ENCODE measurements around the gene JMJD8. TPM values are rescaled to one million over a fixed set of nuclear protein-coding genes. Genes with fewer than 3 reads are reported as not detected.
A peak's percentile ranks its signal among the peaks of the same experiment; 100 is the strongest.

The JMJD8 gene
- total RNA-seq (10 to 100 TPM; 21.2 to 35.8 TPM), polyA plus RNA-seq (10 to 100 TPM; 30.9 to 52.6 TPM)

DNA sequence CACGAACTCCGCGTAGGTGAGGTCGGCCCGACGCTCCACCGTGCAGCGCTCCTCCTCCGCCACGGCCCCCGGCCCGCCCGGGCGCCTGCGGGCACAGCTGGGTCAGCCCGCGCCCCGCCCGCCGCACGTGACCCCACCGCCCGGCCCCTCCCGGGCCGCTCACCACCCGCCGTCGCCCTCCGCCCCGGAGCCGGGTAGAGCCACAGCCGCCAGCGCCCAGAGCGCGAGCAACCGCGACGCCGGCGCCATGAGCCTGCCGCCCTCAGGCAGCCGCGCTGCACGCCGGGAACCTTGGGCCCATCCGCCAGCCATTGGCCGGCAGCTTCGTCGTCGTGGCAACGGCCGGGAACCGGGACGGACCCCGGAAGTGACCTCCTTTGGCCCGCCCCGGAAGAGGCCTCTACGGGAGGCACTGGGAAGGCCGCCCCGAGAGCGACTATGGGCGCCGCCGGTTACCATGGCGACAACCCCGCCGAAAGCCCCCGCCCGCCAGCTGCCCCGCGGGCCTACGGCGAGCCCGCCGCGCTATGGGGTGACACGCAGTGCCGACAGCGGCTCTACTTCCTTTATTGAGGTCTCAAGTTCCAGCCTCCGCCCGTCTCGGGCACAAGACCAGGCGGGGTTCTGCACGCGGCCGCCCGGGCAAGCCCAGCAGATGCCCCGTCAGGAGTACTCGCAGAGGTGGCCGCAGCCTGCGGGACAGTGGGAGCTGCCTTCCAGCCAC lies at the start of gene JMJD8:
JMJD8 (minus strand) TSS at position 264 of the 724 bp plus-strand sequence; CDS start at position 249, 15 bp downstream.
- TF ChIP-seq TAF1 (conservative IDR thresholded peaks at IDR 0.05) (no peak), SP1 (IDR thresholded peaks at IDR 0.05) (peak; percentile 55), FOXA2 (IDR thresholded peaks at IDR 0.05) (no peak), YY1 (IDR thresholded peaks at IDR 0.05) (peak; percentile 79), GABPA (IDR thresholded peaks at IDR 0.05 in 1 of 2, conservative IDR thresholded peaks at IDR 0.05 in 1 of 2) (peak; percentile 86 to 95), NR2F2 (IDR thresholded peaks at IDR 0.05) (peak; percentile 22), HNF4G (IDR thresholded peaks at IDR 0.05) (no peak), ATF3 (IDR thresholded peaks at IDR 0.05) (no peak)
- H3K9me3 ChIP-seq (ENCODE audit: control insufficient read depth in 4 of 4, low read length in 3 of 4) = no peaks in the 10 kb centered on the region
- peak within 1 kb of the TSS; percentile 57 to 85 (median 61) for H3K4me3 ChIP-seq (ENCODE audit: low read depth in 1 of 3, low read length in 3 of 3)
- H3K9ac ChIP-seq (ENCODE audit: low read depth in 1 of 2, low read length in 2 of 2) = no peak within 1 kb of the TSS
- peaks cover 28 to 58% (median 47%) of the 10 kb centered on the region in 4 donors for H3K4me1 ChIP-seq (ENCODE audit: control insufficient read depth in 4 of 4, insufficient read depth in 4 of 4, low read length in 3 of 4)
- DNase-seq (ENCODE audit: low spot score) = peak; percentile 98
- peaks cover 8 to 21% (median 12%) of the 10 kb centered on the region in 4 donors for H3K36me3 ChIP-seq (ENCODE audit: control insufficient read depth in 4 of 4, insufficient read depth in 3 of 4, low read depth in 1 of 4, low read length in 3 of 4)
- no peaks in the 10 kb centered on the region for H3K27me3 ChIP-seq (ENCODE audit: control insufficient read depth in 4 of 4, insufficient read depth in 4 of 4, low read length in 3 of 4)
- 7% methylated on average over 91 of the region's 91 CpGs for WGBS
- peak within 1 kb of the TSS; percentile 60 to 68 for H3K27ac ChIP-seq (ENCODE audit: low read depth in 1 of 2, low read length in 2 of 2)

DNA sequence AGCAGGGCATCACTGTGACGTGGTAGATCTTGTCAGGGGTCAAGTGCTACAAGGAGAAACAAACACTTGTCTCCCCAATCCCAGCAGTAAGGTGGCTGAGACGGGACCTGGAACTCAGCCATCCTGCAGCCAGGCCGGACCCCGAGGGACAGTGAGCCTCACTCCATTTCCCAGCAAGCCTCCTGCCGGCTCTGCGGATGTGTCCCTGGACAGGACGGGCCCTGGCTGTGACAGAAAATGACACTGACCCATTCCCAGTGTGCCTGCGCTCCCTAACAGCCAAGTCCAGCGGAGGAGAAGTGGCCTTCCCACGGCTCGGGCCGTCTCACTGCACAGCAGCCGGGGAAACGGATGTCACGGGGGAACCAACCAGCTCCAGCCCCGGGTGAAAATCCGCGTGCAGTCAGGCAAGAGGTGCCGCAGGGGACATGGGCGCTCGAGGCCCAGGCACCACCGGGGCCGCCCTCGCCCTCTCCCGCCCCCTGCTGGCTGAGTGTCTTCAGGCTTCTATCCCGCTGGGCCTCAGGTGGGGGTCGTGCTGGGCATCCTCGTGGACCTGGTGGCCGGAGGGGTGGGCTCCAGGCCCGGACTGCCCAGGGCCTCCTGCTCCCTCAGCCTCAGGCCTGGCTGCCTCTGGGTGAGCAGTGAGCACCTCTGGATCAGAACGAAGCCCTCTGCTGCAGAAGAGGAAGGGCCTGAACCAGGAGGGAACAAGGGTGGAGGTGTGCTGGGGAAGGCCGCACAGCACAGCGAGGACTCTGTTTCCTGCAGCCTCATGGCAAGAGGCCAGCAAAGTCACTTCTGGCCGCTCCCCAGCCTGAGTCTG lies 49.5 kb upstream of the JMJD8 start:
- H3K9me3 ChIP-seq (ENCODE audit: control insufficient read depth in 4 of 4, low read length in 3 of 4) = no peaks in the 10 kb centered on the region
- no peak overlapping the region for H3K4me3 ChIP-seq (ENCODE audit: low read depth in 1 of 3, low read length in 3 of 3)
- no peaks in the 10 kb centered on the region for H3K27me3 ChIP-seq (ENCODE audit: control insufficient read depth in 4 of 4, insufficient read depth in 4 of 4, low read length in 3 of 4)
- 91% methylated on average over 34 of the region's 34 CpGs for WGBS
- H3K4me1 ChIP-seq (ENCODE audit: control insufficient read depth in 4 of 4, insufficient read depth in 4 of 4, low read length in 3 of 4) = peaks cover 0 to 1% (median under 1%) of the 10 kb centered on the region in 4 donors
- no peak overlapping the region for H3K27ac ChIP-seq (ENCODE audit: low read depth in 1 of 2, low read length in 2 of 2)
- H3K36me3 ChIP-seq (ENCODE audit: control insufficient read depth in 4 of 4, insufficient read depth in 3 of 4, low read depth in 1 of 4, low read length in 3 of 4) = peaks cover 12 to 56% (median 14%) of the 10 kb centered on the region in 4 donors
- no peak for DNase-seq (ENCODE audit: low spot score)
- TF ChIP-seq YY1 (IDR thresholded peaks at IDR 0.05) (no peak), RAD21 (IDR thresholded peaks at IDR 0.05) (no peak), JUND (IDR thresholded peaks at IDR 0.05) (no peak), TAF1 (conservative IDR thresholded peaks at IDR 0.05) (no peak), MAX (IDR thresholded peaks at IDR 0.05) (no peak)
- H3K9ac ChIP-seq (ENCODE audit: low read depth in 1 of 2, low read length in 2 of 2) = no peak overlapping the region

GRCh38 chr16:732936-733335 lies 48.8 kb upstream of the JMJD8 start:
- no peak for DNase-seq (ENCODE audit: low spot score)
- no peak overlapping the region for H3K4me3 ChIP-seq (ENCODE audit: low read depth in 1 of 3, low read length in 3 of 3)
- H3K36me3 ChIP-seq (ENCODE audit: control insufficient read depth in 4 of 4, insufficient read depth in 3 of 4, low read depth in 1 of 4, low read length in 3 of 4) = peaks cover 12 to 56% (median 14%) of the 10 kb centered on the region in 4 donors

More at GRCh38 chr16:732936-733335, 48.8 kb upstream of the JMJD8 start:
- Histone ChIP-seq H3K9ac (ENCODE audit: low read depth in 1 of 2, low read length in 2 of 2) (no peak overlapping the region), H3K27ac (ENCODE audit: low read depth in 1 of 2, low read length in 2 of 2) (no peak overlapping the region), H3K4me1 (ENCODE audit: control insufficient read depth in 4 of 4, insufficient read depth in 4 of 4, low read length in 3 of 4) (peaks cover 0 to 6% (median 4%) of the 10 kb centered on the region in 4 donors), H3K9me3 (ENCODE audit: control insufficient read depth in 4 of 4, low read length in 3 of 4) (no peaks in the 10 kb centered on the region), H3K27me3 (ENCODE audit: control insufficient read depth in 4 of 4, insufficient read depth in 4 of 4, low read length in 3 of 4) (no peaks in the 10 kb centered on the region)
- no peak for TF ChIP-seq NR2F2 (IDR thresholded peaks at IDR 0.05)
- TF ChIP-seq HNF4G (IDR thresholded peaks at IDR 0.05) = no peak
- no peak for TF ChIP-seq YY1 (IDR thresholded peaks at IDR 0.05)
- TF ChIP-seq FOXA2 (IDR thresholded peaks at IDR 0.05) = no peak
- TF ChIP-seq SP1 (IDR thresholded peaks at IDR 0.05) = no peak
- TF ChIP-seq JUND (IDR thresholded peaks at IDR 0.05) = no peak
- no peak for TF ChIP-seq RXRA (IDR thresholded peaks at IDR 0.05)
- no peak for TF ChIP-seq FOXA1 (IDR thresholded peaks at IDR 0.05)
- no peak for TF ChIP-seq ATF3 (IDR thresholded peaks at IDR 0.05)
- TF ChIP-seq, protein P1, sequence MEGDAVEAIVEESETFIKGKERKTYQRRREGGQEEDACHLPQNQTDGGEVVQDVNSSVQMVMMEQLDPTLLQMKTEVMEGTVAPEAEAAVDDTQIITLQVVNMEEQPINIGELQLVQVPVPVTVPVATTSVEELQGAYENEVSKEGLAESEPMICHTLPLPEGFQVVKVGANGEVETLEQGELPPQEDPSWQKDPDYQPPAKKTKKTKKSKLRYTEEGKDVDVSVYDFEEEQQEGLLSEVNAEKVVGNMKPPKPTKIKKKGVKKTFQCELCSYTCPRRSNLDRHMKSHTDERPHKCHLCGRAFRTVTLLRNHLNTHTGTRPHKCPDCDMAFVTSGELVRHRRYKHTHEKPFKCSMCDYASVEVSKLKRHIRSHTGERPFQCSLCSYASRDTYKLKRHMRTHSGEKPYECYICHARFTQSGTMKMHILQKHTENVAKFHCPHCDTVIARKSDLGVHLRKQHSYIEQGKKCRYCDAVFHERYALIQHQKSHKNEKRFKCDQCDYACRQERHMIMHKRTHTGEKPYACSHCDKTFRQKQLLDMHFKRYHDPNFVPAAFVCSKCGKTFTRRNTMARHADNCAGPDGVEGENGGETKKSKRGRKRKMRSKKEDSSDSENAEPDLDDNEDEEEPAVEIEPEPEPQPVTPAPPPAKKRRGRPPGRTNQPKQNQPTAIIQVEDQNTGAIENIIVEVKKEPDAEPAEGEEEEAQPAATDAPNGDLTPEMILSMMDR (IDR thresholded peaks at IDR 0.05; ENCODE audit: low read depth, low read length, missing input control) = no peak
- WGBS = 94% methylated on average over 13 of the region's 13 CpGs
